ENCODE measurements around the gene CYFIP2. TPM values are rescaled to one million over a fixed set of nuclear protein-coding genes. Genes with fewer than 3 reads are reported as not detected.

Gene CYFIP2
- total and polyA plus RNA-seq, 2 of the 13 experiments (the other 11 are each of a cell fraction or from before 2014, with no cell fraction given): 22.6 to 30.3 TPM

DNA sequence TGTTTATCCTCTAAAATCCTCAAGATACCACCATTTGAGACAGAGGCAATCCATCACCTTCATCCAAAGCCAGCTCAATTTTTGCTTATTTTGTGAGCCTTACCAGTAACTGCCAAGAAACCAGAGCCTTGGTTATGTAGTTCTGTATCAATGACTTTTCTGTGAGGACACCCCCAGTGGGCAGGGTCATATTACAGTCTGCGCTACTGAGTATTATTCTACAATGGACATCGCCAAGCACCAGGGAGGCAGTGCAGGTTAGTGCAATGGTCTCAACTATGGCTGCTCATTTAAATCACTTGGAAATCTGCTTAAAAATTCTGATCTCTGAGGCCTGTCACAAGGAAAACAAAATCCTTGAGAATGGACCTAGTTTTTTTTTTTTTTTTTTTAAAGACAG, 103.6 kb downstream of the CYFIP2 start:
- intact Hi-C loops (cut with micrococcal nuclease; ENCODE audit: unreplicated experiment) (no loop called here), in situ Hi-C loops (cut with HindIII; ENCODE audit: extremely low pct_ligation_motif_present, low pct_unique_long_range_greater_than_20kb) (no loop called here)

More for the DNA sequence above, 103.6 kb downstream of the CYFIP2 start:
- ATAC-seq: no peak
- H3K27ac ChIP-seq (ENCODE audit: extremely low read length, insufficient read depth, low read length): no peak overlapping the region
- no peak overlapping the region for H2AFZ ChIP-seq (ENCODE audit: low read length)
- H4K20me1 ChIP-seq (ENCODE audit: insufficient read depth, low read length): no peaks in the 10 kb centered on the region
- H3K79me2 ChIP-seq (ENCODE audit: insufficient read depth, low read length): no peaks in the 10 kb centered on the region
- no peak for TF ChIP-seq ERF (CRISPR knock-in tag; IDR thresholded peaks at IDR 0.05)
- no peak for TF ChIP-seq ZBTB20 (CRISPR knock-in tag; IDR thresholded peaks at IDR 0.05; ENCODE audit: borderline replicate concordance, low read depth)
- TF ChIP-seq, protein P1, sequence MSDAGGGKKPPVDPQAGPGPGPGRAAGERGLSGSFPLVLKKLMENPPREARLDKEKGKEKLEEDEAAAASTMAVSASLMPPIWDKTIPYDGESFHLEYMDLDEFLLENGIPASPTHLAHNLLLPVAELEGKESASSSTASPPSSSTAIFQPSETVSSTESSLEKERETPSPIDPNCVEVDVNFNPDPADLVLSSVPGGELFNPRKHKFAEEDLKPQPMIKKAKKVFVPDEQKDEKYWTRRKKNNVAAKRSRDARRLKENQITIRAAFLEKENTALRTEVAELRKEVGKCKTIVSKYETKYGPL (CRISPR knock-in tag; IDR thresholded peaks at IDR 0.05): no peak
- TF ChIP-seq, protein P2, sequence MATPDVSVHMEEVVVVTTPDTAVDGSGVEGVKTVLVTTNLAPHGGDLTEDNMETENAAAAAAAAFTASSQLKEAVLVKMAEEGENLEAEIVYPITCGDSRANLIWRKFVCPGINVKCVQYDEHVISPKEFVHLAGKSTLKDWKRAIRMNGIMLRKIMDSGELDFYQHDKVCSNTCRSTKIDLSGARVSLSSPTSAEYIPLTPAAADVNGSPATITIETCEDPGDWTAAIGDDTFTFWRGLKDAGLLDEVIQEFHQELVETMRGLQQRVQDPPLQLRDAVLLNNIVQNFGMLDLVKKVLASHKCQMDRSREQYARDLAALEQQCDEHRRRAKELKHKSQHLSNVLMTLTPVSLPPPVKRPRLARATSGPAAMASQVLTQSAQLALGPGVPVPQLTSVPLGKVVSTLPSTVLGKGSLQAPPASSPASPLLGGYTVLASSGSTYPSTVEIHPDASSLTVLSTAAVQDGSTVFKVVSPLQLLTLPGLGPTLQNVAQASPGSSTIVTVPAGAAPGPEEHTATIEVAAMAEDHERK (CRISPR knock-in tag; IDR thresholded peaks at IDR 0.05; ENCODE audit: low read depth): no peak
- TF ChIP-seq ZNF564 (CRISPR knock-in tag; IDR thresholded peaks at IDR 0.05): no peak
- TF ChIP-seq, protein P3, sequence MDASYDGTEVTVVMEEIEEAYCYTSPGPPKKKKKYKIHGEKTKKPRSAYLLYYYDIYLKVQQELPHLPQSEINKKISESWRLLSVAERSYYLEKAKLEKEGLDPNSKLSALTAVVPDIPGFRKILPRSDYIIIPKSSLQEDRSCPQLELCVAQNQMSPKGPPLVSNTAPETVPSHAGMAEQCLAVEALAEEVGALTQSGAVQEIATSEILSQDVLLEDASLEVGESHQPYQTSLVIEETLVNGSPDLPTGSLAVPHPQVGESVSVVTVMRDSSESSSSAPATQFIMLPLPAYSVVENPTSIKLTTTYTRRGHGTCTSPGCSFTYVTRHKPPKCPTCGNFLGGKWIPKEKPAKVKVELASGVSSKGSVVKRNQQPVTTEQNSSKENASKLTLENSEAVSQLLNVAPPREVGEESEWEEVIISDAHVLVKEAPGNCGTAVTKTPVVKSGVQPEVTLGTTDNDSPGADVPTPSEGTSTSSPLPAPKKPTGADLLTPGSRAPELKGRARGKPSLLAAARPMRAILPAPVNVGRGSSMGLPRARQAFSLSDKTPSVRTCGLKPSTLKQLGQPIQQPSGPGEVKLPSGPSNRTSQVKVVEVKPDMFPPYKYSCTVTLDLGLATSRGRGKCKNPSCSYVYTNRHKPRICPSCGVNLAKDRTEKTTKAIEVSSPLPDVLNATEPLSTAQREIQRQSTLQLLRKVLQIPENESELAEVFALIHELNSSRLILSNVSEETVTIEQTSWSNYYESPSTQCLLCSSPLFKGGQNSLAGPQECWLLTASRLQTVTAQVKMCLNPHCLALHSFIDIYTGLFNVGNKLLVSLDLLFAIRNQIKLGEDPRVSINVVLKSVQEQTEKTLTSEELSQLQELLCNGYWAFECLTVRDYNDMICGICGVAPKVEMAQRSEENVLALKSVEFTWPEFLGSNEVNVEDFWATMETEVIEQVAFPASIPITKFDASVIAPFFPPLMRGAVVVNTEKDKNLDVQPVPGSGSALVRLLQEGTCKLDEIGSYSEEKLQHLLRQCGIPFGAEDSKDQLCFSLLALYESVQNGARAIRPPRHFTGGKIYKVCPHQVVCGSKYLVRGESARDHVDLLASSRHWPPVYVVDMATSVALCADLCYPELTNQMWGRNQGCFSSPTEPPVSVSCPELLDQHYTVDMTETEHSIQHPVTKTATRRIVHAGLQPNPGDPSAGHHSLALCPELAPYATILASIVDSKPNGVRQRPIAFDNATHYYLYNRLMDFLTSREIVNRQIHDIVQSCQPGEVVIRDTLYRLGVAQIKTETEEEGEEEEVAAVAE (CRISPR knock-in tag; IDR thresholded peaks at IDR 0.05; ENCODE audit: borderline replicate concordance): no peak
- TF ChIP-seq, protein P4, sequence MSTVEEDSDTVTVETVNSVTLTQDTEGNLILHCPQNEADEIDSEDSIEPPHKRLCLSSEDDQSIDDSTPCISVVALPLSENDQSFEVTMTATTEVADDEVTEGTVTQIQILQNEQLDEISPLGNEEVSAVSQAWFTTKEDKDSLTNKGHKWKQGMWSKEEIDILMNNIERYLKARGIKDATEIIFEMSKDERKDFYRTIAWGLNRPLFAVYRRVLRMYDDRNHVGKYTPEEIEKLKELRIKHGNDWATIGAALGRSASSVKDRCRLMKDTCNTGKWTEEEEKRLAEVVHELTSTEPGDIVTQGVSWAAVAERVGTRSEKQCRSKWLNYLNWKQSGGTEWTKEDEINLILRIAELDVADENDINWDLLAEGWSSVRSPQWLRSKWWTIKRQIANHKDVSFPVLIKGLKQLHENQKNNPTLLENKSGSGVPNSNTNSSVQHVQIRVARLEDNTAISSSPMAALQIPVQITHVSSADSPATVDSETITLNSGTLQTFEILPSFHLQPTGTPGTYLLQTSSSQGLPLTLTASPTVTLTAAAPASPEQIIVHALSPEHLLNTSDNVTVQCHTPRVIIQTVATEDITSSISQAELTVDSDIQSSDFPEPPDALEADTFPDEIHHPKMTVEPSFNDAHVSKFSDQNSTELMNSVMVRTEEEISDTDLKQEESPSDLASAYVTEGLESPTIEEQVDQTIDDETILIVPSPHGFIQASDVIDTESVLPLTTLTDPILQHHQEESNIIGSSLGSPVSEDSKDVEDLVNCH (CRISPR knock-in tag; IDR thresholded peaks at IDR 0.05): no peak
- TF ChIP-seq, protein P5, sequence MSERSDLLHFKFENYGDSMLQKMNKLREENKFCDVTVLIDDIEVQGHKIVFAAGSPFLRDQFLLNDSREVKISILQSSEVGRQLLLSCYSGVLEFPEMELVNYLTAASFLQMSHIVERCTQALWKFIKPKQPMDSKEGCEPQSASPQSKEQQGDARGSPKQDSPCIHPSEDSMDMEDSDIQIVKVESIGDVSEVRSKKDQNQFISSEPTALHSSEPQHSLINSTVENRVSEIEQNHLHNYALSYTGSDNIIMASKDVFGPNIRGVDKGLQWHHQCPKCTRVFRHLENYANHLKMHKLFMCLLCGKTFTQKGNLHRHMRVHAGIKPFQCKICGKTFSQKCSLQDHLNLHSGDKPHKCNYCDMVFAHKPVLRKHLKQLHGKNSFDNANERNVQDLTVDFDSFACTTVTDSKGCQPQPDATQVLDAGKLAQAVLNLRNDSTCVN (CRISPR knock-in tag; IDR thresholded peaks at IDR 0.05; ENCODE audit: borderline replicate concordance): no peak
- TF ChIP-seq THYN1 (CRISPR knock-in tag; IDR thresholded peaks at IDR 0.05; ENCODE audit: borderline replicate concordance, low read depth): no peak
- no peaks in the 10 kb centered on the region for H3K9me3 ChIP-seq (ENCODE audit: low read length)
- H3K9ac ChIP-seq (ENCODE audit: insufficient read depth, low read depth, low read length): no peak overlapping the region
- ChIA-PET POLR2A (no interaction called here), CTCF (ENCODE audit: low intra/inter-chr PET ratio, low total read pairs) (no interaction called here)
- no peaks in the 10 kb centered on the region for H3K4me1 ChIP-seq (ENCODE audit: insufficient read depth, low read length)
- 100% methylated on average over 2 of the region's 2 CpGs for WGBS (ENCODE audit: low lambda C conversion rate)
- H3K4me3 ChIP-seq (replicated peaks in 1 of 3; ENCODE audit: insufficient read depth in 1 of 3, low read depth in 2 of 3, low read length in 3 of 3): no peak overlapping the region
- no peak for DNase-seq (ENCODE audit: low spot score)
- no peaks in the 10 kb centered on the region for H3K27me3 ChIP-seq (ENCODE audit: control insufficient read depth in 1 of 2, insufficient read depth in 2 of 2, low read length in 2 of 2)
- H3K4me2 ChIP-seq (ENCODE audit: low read depth, low read length): no peak overlapping the region
- BruUV-seq (replicated peaks): no TSS peak
- H3K36me3 ChIP-seq (replicated peaks in 1 of 2; ENCODE audit: control insufficient read depth in 1 of 2, insufficient read depth in 2 of 2, low read length in 2 of 2): peaks cover 0 to 3% of the 10 kb centered on the region in 2 experiments; a peak in 1 of 5 replicates
- no peak for FAIRE-seq
